Measurements from ENCODE around the gene SENP2.
A peak's percentile ranks its signal among the peaks of the same experiment; 100 is the strongest.

The SENP2 gene

GRCh38 chr3:185651971-185652370, 65.9 kb downstream of the SENP2 start:
- no peak for DNase-seq (ENCODE audit: low read depth in 2 of 2)
- TF ChIP-seq CTCF (IDR thresholded peaks at IDR 0.05; ENCODE audit: low read depth, low read length) = no peak
- H3K4me3 ChIP-seq (replicated peaks in 1 of 2; ENCODE audit: low read depth in 2 of 2, low read length in 2 of 2) = no peak overlapping the region

GRCh38 chr3:185653949-185654757, 68.1 kb downstream of the SENP2 start:
- H3K4me3 ChIP-seq (replicated peaks in 1 of 2; ENCODE audit: low read depth in 2 of 2, low read length in 2 of 2) = no peak overlapping the region
- TF ChIP-seq CTCF (IDR thresholded peaks at IDR 0.05; ENCODE audit: low read depth, low read length) = no peak
- DNase-seq (ENCODE audit: low read depth in 2 of 2) = peak in 1 of 2 donors; percentile 38

DNA sequence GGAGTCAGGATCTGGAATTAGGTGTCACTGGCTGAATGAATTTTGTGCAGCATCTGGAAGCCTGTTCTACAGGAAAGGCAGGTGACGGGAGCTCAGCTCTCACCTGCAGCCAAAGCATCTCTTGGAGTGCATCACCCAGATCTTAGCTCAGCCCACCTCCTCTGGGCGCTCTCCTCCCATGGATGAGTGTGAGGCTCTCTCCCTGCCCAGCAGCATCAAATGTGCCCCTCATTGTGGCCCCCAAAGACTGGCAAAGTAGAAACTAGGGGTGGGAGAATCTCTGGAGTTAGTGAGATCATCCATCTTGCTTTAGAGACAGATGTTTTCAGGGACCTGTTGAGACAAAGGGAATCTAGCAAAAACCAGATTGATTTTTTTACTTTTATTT, 68.7 kb downstream of the SENP2 start:
- H3K4me3 ChIP-seq (replicated peaks in 1 of 2; ENCODE audit: low read depth in 2 of 2, low read length in 2 of 2) = no peak overlapping the region
- DNase-seq (ENCODE audit: low read depth in 2 of 2) = no peak
- no peak for TF ChIP-seq CTCF (IDR thresholded peaks at IDR 0.05; ENCODE audit: low read depth, low read length)

GRCh38 chr3:185655426-185656320, 69.6 kb downstream of the SENP2 start:
- TF ChIP-seq CTCF (IDR thresholded peaks at IDR 0.05; ENCODE audit: low read depth, low read length) = no peak
- DNase-seq (ENCODE audit: low read depth in 2 of 2) = no peak
- H3K4me3 ChIP-seq (replicated peaks in 1 of 2; ENCODE audit: low read depth in 2 of 2, low read length in 2 of 2) = no peak overlapping the region

GRCh38 chr3:185656321-185656840, 70.3 kb downstream of the SENP2 start:
- TF ChIP-seq CTCF (IDR thresholded peaks at IDR 0.05; ENCODE audit: low read depth, low read length) = no peak
- peak; percentile 99 for DNase-seq (ENCODE audit: low read depth in 2 of 2)
- H3K4me3 ChIP-seq (replicated peaks in 1 of 2; ENCODE audit: low read depth in 2 of 2, low read length in 2 of 2) = no peak overlapping the region

DNA sequence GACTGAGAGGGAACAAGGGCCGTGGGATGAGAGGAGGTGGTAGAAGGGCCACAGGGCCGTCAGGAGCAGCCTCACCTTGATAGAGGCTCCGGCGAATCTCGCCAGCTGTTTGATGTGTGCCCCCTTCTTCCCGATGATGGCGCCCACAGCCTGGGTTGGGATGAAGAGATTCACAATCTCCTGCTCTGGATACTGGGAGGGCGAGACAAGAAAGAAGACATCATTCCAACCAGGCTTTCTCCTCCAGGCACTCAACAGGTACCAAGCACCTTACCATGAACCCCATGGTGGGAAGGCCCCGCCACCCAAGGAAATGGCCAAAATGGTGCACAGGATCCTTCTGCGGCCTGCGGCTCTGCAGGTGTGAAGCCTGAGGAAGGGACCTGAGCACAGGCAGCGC, 71.1 kb downstream of the SENP2 start:
- no peak for TF ChIP-seq CTCF (IDR thresholded peaks at IDR 0.05; ENCODE audit: low read depth, low read length)
- DNase-seq (ENCODE audit: low read depth in 2 of 2) = no peak
- H3K4me3 ChIP-seq (replicated peaks in 1 of 2; ENCODE audit: low read depth in 2 of 2, low read length in 2 of 2) = no peak overlapping the region

Data from cardiac fibroblast (primary cell).